H1 (cell line): ENCODE measurements around the gene TMEM269. TPM values are rescaled to one million over a fixed set of nuclear protein-coding genes. Genes with fewer than 3 reads are reported as not detected.
A peak's percentile ranks its signal among the peaks of the same experiment; 100 is the strongest.

Experiments
- CTCF ChIA-PET: fragments of 300-600 bp; sonication (Branson Sonifier 250); formaldehyde crosslinking; loops from one replicate; lab custom pipeline; 2021; ENCODE audit not compliant: partially characterized antibody; lab: Charles Lee
- POLR2A ChIA-PET: fragments of 300-600 bp; sonication (Branson Sonifier 250); formaldehyde crosslinking; loops from one replicate; lab custom pipeline; 2021; ENCODE audit warnings: inconsistent platforms; ENCODE audit not compliant: partially characterized antibody; lab: Charles Lee
- DNase-seq, 2 experiments: peaks; one replicate each; pipeline versions ENCODE4 v3.0.0 to v3.0.0-alpha.2; 2010 to 2022; ENCODE audit warnings: low spot score in 2 of 2, low read depth in 1 of 2, mixed read lengths in 1 of 2
- FAIRE-seq: peaks from 2 replicates; lab custom pipeline; 2011; peaks lifted over from hg19 to GRCh38; lab: Jason Lieb, UNC
- H2AFZ ChIP-seq: 2 replicates; pipeline ENCODE4 v1.8.1; 2012; ENCODE audit warnings: low read length, inconsistent platforms
- H2AK5ac ChIP-seq: 2 replicates; pipeline ENCODE4 v1.6.1; 2013; ENCODE audit warnings: low read depth, low read length
- H2BK120ac ChIP-seq: replicated peaks from 2 replicates; pipeline ENCODE3; 2013; ENCODE audit warnings: low read depth, low read length, inconsistent platforms
- H2BK12ac ChIP-seq: 2 replicates; pipeline ENCODE4 v1.6.1; 2013; ENCODE audit warnings: low read depth, low read length
- H2BK15ac ChIP-seq: 2 replicates; pipeline ENCODE4 v1.6.1; 2013; ENCODE audit warnings: low read length
- H2BK20ac ChIP-seq: 2 replicates; pipeline ENCODE4 v1.6.1; 2013; ENCODE audit warnings: low read length
- H2BK5ac ChIP-seq: 2 replicates; pipeline ENCODE4 v1.6.1; 2013; ENCODE audit warnings: low read depth, low read length
- H3K14ac ChIP-seq: 2 replicates; pipeline ENCODE4 v1.6.1; 2013; ENCODE audit warnings: inconsistent platforms; ENCODE audit not compliant: insufficient read length
- H3K18ac ChIP-seq: 2 replicates; pipeline ENCODE4 v1.6.1; 2013; ENCODE audit warnings: low read length; ENCODE audit errors: extremely low read depth
- H3K23ac ChIP-seq: 2 replicates; pipeline ENCODE4 v1.6.1; 2013; ENCODE audit warnings: inconsistent platforms; ENCODE audit not compliant: insufficient read length
- H3K23me2 ChIP-seq: 2 replicates; pipeline ENCODE4 v1.6.1; 2013; ENCODE audit warnings: low read depth, low read length
- H3K27ac ChIP-seq: 2 replicates; pipeline ENCODE4 v1.6.1; 2011; ENCODE audit warnings: low read depth, low read length, inconsistent platforms
- H3K27me3 ChIP-seq, 4 experiments: replicated peaks in 1 of 4; 1 replicate in 1 of 4; 2 replicates in 3 of 4; pipeline versions ENCODE4 v1.6.1 to v1.8.1; 2011 to 2013; ENCODE audit warnings: low read length in 3 of 4, mild to moderate bottlenecking in 3 of 4, inconsistent platforms in 2 of 4, mixed read lengths in 2 of 4, moderate library complexity in 1 of 4; ENCODE audit not compliant: control insufficient read depth in 3 of 4, insufficient read depth in 3 of 4; ENCODE audit errors: extremely low read depth in 1 of 4
- H3K36me3 ChIP-seq, 4 experiments: 2 replicates each; pipeline versions ENCODE4 v1.6.1 to v1.8.1; 2011 to 2013; ENCODE audit warnings: mild to moderate bottlenecking in 4 of 4, low read length in 3 of 4, moderate library complexity in 2 of 4, control low read depth in 1 of 4, inconsistent platforms in 1 of 4; ENCODE audit not compliant: insufficient read depth in 4 of 4, control insufficient read depth in 2 of 4
- H3K4ac ChIP-seq: replicated peaks from 2 replicates; pipeline ENCODE3; 2013; ENCODE audit warnings: low read length, low read depth, mixed read lengths, inconsistent platforms; ENCODE audit not compliant: insufficient read length
- H3K4me1 ChIP-seq, 4 experiments: replicated peaks in 1 of 4; 1 replicate in 1 of 4; 2 replicates in 3 of 4; pipeline versions ENCODE4 v1.6.1 to v1.8.1; 2011 to 2013; ENCODE audit warnings: low read length in 3 of 4, inconsistent platforms in 2 of 4, mixed read lengths in 1 of 4; ENCODE audit not compliant: insufficient read depth in 4 of 4, control insufficient read depth in 3 of 4
- H3K4me2 ChIP-seq, 2 experiments: 2 replicates each; pipeline versions ENCODE4 v1.6.1 to v1.8.1; 2011 to 2013; ENCODE audit warnings: low read depth in 2 of 2, low read length in 2 of 2, control low read depth in 1 of 2, inconsistent platforms in 1 of 2, mild to moderate bottlenecking in 1 of 2; ENCODE audit not compliant: insufficient read depth in 1 of 2
- H3K4me3 ChIP-seq, 4 experiments: fragments of 200-600, 300-600 bp in 1 of 4; sonication (generic), shearing (Covaris generic), sonication (Bioruptor Twin) in 1 of 4; 2 replicates each; pipeline versions ENCODE4 v1.5.1 to v1.8.1; 2011 to 2016; ENCODE audit warnings: low read length in 4 of 4, low read depth in 3 of 4, control low read depth in 2 of 4, inconsistent platforms in 2 of 4, mild to moderate bottlenecking in 2 of 4, mixed read lengths in 1 of 4, moderate library complexity in 1 of 4; ENCODE audit not compliant: insufficient read depth in 2 of 4; ENCODE audit errors: extremely low read depth in 1 of 4
- H3K56ac ChIP-seq: replicated peaks from 2 replicates; pipeline ENCODE3; 2013; ENCODE audit warnings: low read depth, mild to moderate bottlenecking, mixed read lengths, low read length, inconsistent platforms; ENCODE audit not compliant: insufficient read length
- H3K79me1 ChIP-seq: 2 replicates; pipeline ENCODE4 v1.6.1; 2013; ENCODE audit warnings: low read depth, low read length, control low read depth
- H3K79me2 ChIP-seq, 2 experiments: 2 replicates each; pipeline versions ENCODE4 v1.6.1 to v1.8.1; 2012 to 2013; ENCODE audit warnings: low read length in 2 of 2, mild to moderate bottlenecking in 2 of 2, inconsistent platforms in 1 of 2; ENCODE audit not compliant: insufficient read depth in 2 of 2, control insufficient read depth in 1 of 2
- H3K9ac ChIP-seq, 4 experiments: replicated peaks in 1 of 4; 1 replicate in 1 of 4; 2 replicates in 3 of 4; pipeline versions ENCODE4 v1.6.1 to v1.8.1; 2011 to 2013; ENCODE audit warnings: low read depth in 3 of 4, low read length in 3 of 4, control low read depth in 2 of 4, mild to moderate bottlenecking in 2 of 4, moderate library complexity in 2 of 4, inconsistent platforms in 1 of 4; ENCODE audit errors: extremely low read depth in 1 of 4
- H3K9me3 ChIP-seq, 2 experiments: 2 replicates each; pipeline versions ENCODE4 v1.6.1 to v1.8.1; 2012 to 2013; ENCODE audit warnings: mild to moderate bottlenecking in 2 of 2, moderate library complexity in 2 of 2, control low read depth in 1 of 2, inconsistent platforms in 1 of 2, low read depth in 1 of 2, low read length in 1 of 2, mixed read lengths in 1 of 2; ENCODE audit not compliant: insufficient read depth in 2 of 2
- H4K20me1 ChIP-seq, 2 experiments: replicated peaks in 1 of 2; 2 replicates each; pipeline versions ENCODE3 to v1.8.1; 2011 to 2013; ENCODE audit warnings: inconsistent platforms in 2 of 2, low read length in 2 of 2, mild to moderate bottlenecking in 1 of 2; ENCODE audit not compliant: insufficient read depth in 2 of 2, control insufficient read depth in 1 of 2
- H4K5ac ChIP-seq: 2 replicates; pipeline ENCODE4 v1.6.1; 2013; ENCODE audit warnings: low read length, low read depth, mixed read lengths, inconsistent platforms; ENCODE audit not compliant: insufficient read length
- H4K8ac ChIP-seq: 2 replicates; pipeline ENCODE4 v1.8.0; 2013; ENCODE audit warnings: mild to moderate bottlenecking, moderate library complexity, low read length, inconsistent platforms; ENCODE audit not compliant: insufficient read depth; ENCODE audit errors: extremely low read depth
- H4K91ac ChIP-seq: replicated peaks from 2 replicates; pipeline ENCODE3; 2013; ENCODE audit warnings: low read length, mixed read lengths, inconsistent platforms; ENCODE audit not compliant: insufficient read length
- CBX8 ChIP-seq: fragments of 300-800, 300-1000 bp; sonication (generic); IDR thresholded peaks from 2 replicates; pipeline ENCODE4 v1.7.1; 2016; ENCODE audit warnings: low read depth, low read length, borderline replicate concordance
- CTCF ChIP-seq, 3 experiments: IDR thresholded peaks; 1 replicate in 2 of 3; 2 replicates in 1 of 3; pipeline versions ENCODE4 v1.5.1 to v1.6.1; 2011; ENCODE audit warnings: low read length in 3 of 3, mild to moderate bottlenecking in 3 of 3, inconsistent platforms in 2 of 3, low read depth in 1 of 3, moderate library complexity in 1 of 3; ENCODE audit not compliant: insufficient read depth in 1 of 3; ENCODE audit errors: control extremely low read depth in 1 of 3
- E2F6 ChIP-seq: IDR thresholded peaks from 2 replicates; pipeline ENCODE4 v1.6.1; 2012; ENCODE audit warnings: inconsistent platforms
- GABPA ChIP-seq: IDR thresholded peaks from 2 replicates; pipeline ENCODE4 v1.6.1; 2011; ENCODE audit warnings: mild to moderate bottlenecking, low read length, moderate library complexity, borderline replicate concordance; ENCODE audit not compliant: insufficient read depth
- RAD21 ChIP-seq, 2 experiments: IDR thresholded peaks in 1 of 2; conservative IDR thresholded peaks in 1 of 2; 2 replicates each; pipeline ENCODE4 v1.6.1; 2011; ENCODE audit warnings: low read depth in 2 of 2, low read length in 2 of 2, improper control_type of control experiment in 1 of 2, inconsistent platforms in 1 of 2, mild to moderate bottlenecking in 1 of 2, moderate library complexity in 1 of 2
- SIN3A ChIP-seq, 2 experiments: IDR thresholded peaks in 1 of 2; conservative IDR thresholded peaks in 1 of 2; 2 replicates each; pipeline ENCODE4 v1.6.1; 2011 to 2012; ENCODE audit warnings: low read length in 2 of 2, improper control_type of control experiment in 1 of 2, low read depth in 1 of 2, mild to moderate bottlenecking in 1 of 2
- WGBS, 2 experiments: shearing (Covaris generic) in 1 of 2; methylation state at CpG; one replicate each; pipeline versions ENCODE4 v1.1.6 to v1.1.7; 2013 to 2015; ENCODE audit warnings: low lambda C conversion rate in 2 of 2, mixed read lengths in 2 of 2, inconsistent platforms in 1 of 2, low coverage in 1 of 2, missing lambda C conversion rate in 1 of 2; ENCODE audit not compliant: insufficient replicate concordance in 2 of 2, insufficient coverage in 1 of 2, insufficient read length in 1 of 2; ENCODE audit errors: extremely low coverage in 1 of 2, missing lambda C conversion rate in 1 of 2; 5-methylcytosine and 5-hydroxymethylcytosine counted together
- polyA plus RNA-seq, 7 experiments: library from polyadenylated mRNA; depleted of rRNA in 3 of 7; stranded (reverse) in 5 of 7; unstranded in 2 of 7; fragments of >200 nt in 5 of 7; fragments of 200-250 nt in 2 of 7; gene quantifications; 1 replicate in 5 of 7; 2 replicates in 1 of 7; 4 replicates in 1 of 7; pipeline versions ENCODE4 v1.2.1 to v1.2.3, GENCODE V29; 2011 to 2013; ENCODE audit warnings: missing spikeins in 2 of 7, mixed read lengths in 2 of 7
- total RNA-seq: library from RNA; stranded (reverse); fragmentation: NEBNext Ultra II Directional; extraction: Animal tissue kit (Norgen Biotek cat#: 25700); gene quantifications from 2 replicates; pipeline ENCODE4 v1.2.1, GENCODE V29; 2021

TMEM269 gene
- total and polyA plus RNA-seq, 2 of the 8 experiments (the other 6 are each of a cell fraction or from before 2014, with no cell fraction given): 0.14 to 0.35 TPM

- 85% methylated on average over 17 of the region's 17 CpGs; no CpG with 5 or more reads in 1 of the 2 experiments for WGBS, 2 experiments
- no peak overlapping the region for H4K5ac ChIP-seq
- no peak overlapping the region for H2BK12ac ChIP-seq
- TF ChIP-seq RAD21 (IDR thresholded peaks at IDR 0.05 in 1 of 2, conservative IDR thresholded peaks at IDR 0.05 in 1 of 2; ENCODE audit: low read depth in 2 of 2, low read length in 2 of 2): peak; percentile 51 to 61
- TF ChIP-seq GABPA: no peak
- no peak for TF ChIP-seq CBX8
- 0 out of 4 replicates have a peak, but pooled peaks of 1 of the 2 experiments have one; percentile 59 for TF ChIP-seq SIN3A (conservative IDR thresholded peaks at IDR 0.05 in 1 of 2, IDR thresholded peaks at IDR 0.05 in 1 of 2; ENCODE audit: low read depth in 1 of 2, low read length in 2 of 2)
- TF ChIP-seq E2F6: no peak
- TF ChIP-seq CTCF (IDR thresholded peaks at IDR 0.05; ENCODE audit: control extremely low read depth in 1 of 3, insufficient read depth in 1 of 3, low read depth in 1 of 3, low read length in 3 of 3): peak; percentile 34 to 75 (median 57)
- no peak overlapping the region for H2BK20ac ChIP-seq
- H3K14ac ChIP-seq: no peak overlapping the region
- H3K9me3 ChIP-seq: peaks cover 0 to 2% of the 10 kb centered on the region in 2 experiments; a peak in 2 of 4 replicates
- H3K56ac ChIP-seq: no peak overlapping the region
- ChIA-PET CTCF (interaction anchor here (0.6 to 6.8 kb wide), 24 partner anchors 9 to 584 kb away, joined by 3 to 77 read pairs (median 4); partner anchors contain the start of genes C1orf50, CLDN19 and P3H1), POLR2A (interaction anchor here (0.5 to 1.4 kb wide), 3 partner anchors 9 to 1984 kb away, joined by 3 to 8 read pairs (median 3); no protein-coding TSS in a partner anchor)
- no peak overlapping the region for H3K23ac ChIP-seq
- no peaks in the 10 kb centered on the region for H3K23me2 ChIP-seq
- H4K91ac ChIP-seq: no peak overlapping the region
- no peak overlapping the region for H2BK15ac ChIP-seq
- no peak overlapping the region for H2BK5ac ChIP-seq
- H3K27ac ChIP-seq: no peak overlapping the region
- peak overlapping the region; percentile 27; the same call in 1 of the 2 replicates for H3K18ac ChIP-seq
- peaks cover 13 to 60% (median 44%) of the 10 kb centered on the region in 4 experiments for H3K36me3 ChIP-seq
- H4K20me1 ChIP-seq: no peaks in the 10 kb centered on the region
- H3K79me2 ChIP-seq: no peaks in the 10 kb centered on the region
- no peak overlapping the region for H2BK120ac ChIP-seq
- H3K4me2 ChIP-seq: no peak overlapping the region
- H3K27me3 ChIP-seq: no peaks in the 10 kb centered on the region
- H3K4me1 ChIP-seq: no peaks in the 10 kb centered on the region
- no peaks in the 10 kb centered on the region for H3K79me1 ChIP-seq
- no peak overlapping the region for H2AK5ac ChIP-seq
- no peak overlapping the region for H4K8ac ChIP-seq
- no peak overlapping the region for H2AFZ ChIP-seq
- FAIRE-seq (peak; percentile 84), DNase-seq (no peak)
- no peak overlapping the region for H3K9ac ChIP-seq
- H3K4me3 ChIP-seq: no peak overlapping the region
- no peak overlapping the region for H3K4ac ChIP-seq
Observed at GRCh38 chr1:42756956-42757891, 27.6 kb upstream of the TMEM269 start.
